NCI-H748 (cell line): ENCODE data around the gene FAM181A.

Source experiments
- DNase-seq: peaks from one replicate; lab custom pipeline; 2025; ENCODE audit not compliant: unreplicated experiment; lab: John Stamatoyannopoulos, UW

The FAM181A gene

DNA sequence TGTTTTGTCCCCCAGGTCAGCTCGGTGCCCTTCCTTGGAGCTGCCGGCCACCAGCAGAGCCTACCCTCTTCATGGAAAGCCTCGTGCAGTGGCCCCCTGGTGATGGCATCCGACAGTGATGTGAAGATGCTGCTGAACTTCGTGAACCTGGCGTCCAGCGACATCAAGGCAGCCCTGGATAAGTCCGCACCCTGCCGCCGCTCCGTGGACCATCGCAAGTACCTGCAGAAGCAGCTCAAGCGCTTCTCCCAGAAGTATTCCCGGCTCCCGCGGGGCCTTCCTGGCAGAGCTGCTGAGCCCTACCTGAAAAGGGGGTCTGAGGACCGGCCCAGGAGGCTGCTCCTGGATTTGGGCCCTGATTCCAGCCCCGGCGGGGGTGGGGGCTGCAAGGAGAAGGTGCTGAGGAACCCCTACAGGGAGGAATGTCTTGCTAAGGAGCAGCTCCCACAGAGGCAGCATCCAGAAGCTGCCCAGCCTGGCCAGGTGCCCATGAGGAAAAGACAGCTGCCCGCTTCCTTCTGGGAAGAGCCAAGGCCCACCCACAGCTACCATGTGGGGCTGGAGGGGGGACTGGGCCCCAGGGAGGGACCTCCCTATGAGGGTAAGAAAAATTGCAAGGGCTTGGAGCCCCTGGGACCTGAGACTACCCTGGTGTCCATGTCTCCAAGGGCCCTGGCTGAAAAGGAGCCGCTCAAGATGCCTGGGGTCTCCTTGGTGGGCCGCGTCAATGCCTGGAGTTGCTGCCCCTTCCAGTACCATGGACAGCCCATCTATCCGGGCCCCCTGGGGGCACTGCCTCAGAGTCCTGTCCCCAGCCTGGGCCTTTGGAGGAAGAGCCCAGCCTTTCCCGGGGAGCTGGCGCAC, 1.3 kb downstream of the FAM181A start:
- DNase-seq: no peak

DNA sequence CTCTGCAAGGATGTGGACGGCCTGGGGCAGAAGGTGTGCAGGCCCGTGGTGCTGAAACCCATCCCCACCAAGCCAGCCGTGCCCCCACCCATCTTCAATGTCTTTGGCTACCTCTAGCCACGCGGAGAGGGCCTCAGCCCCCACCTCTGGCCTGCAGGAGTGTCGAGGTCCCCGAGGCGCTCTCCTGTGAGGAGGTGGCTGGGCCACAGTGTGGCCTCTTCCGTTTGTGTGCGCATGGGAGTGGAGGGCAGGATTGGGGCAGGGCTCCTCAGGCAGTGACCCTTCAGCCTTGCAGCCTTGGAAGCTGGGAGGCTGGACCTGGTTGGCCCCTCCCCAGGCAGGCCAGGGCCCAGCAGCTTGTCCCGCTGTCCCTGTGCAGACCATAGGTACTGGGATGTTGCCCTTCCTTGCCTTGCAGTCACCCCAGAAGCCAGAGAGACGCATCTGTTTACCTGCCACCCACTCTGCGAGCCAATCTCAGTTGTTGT, 1.9 kb downstream of the FAM181A start:
- DNase-seq: no peak

GRCh38 chr14:93929657-93930056, 2.5 kb downstream of the FAM181A start:
- DNase-seq: no peak

DNA sequence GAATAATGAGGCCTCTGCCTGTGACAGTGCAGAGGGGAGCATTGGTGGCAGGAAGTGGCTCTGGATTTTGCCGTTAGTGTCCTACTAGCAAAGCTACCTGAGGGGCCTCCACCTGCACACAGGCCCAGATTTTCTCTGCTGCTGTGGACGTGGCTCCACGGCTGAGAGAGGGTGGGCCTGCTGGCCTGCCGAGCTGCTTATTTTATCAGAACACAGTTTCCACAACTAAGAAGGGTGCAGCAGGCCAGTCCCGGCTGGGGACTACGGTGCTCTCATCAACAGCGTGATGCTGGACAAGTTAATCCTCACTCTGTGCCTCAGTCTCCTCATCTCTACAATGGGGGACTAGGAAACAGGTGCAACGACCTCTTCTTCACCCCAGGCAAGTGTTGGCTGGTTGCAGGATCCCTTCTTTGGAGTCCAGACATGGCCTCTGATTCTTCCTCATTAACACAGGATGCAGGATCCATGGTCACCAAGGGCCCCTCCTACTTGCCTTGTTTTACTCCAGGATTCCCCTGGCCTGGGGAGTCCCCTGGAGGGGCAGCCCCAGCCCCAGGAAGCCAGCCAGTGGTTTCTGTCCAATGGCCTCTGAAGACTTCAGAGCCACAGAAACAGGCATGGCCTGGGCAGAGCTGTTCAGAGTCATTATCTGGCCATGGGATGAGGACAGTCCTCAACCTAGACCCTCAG, 3.3 kb downstream of the FAM181A start:
- no peak for DNase-seq

GRCh38 chr14:93930989-93931307, 3.8 kb downstream of the FAM181A start:
- no peak for DNase-seq

GRCh38 chr14:93932642-93933041, 5.5 kb downstream of the FAM181A start:
- DNase-seq: no peak

DNA sequence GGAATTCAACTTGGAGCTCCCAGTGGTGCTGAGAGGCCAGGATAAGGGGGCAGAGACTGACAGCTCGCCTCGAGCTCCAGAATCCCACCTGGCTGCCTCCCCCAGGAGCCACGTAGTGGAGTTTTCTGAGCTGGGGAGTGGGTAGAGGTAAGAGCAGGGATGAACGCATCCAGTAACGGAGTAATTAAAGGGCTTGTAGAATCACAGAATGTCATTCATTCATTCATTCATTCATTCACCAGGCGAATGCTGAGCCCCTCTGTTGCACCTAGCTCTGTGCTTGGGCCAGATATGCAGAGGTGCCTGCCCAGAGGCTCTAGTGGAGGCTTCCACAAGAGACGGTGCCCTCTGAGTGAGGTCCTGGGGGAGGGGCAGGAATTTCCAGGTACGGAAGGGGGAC, 8.1 kb downstream of the FAM181A start:
- DNase-seq: no peak

DNA sequence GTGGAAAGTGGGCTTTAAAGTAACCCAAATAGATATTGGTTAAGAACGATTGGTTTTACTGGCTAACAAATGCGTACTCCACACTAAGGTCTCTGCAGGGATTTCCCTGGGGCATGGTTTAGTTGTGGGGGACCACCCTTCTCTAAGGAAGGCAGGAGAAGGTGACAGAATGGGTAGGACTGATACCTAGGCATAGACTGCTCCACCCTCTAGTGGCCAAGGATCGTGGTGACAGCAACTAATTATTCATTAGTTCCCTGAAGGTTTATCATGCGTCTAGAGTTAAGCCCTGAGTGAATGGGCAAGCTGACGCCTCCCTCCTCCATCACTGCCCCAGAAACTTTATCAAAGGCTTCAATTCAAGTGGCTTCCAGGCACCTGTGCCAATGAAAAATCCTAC, 9.1 kb downstream of the FAM181A start:
- peak; percentile 73 for DNase-seq

DNA sequence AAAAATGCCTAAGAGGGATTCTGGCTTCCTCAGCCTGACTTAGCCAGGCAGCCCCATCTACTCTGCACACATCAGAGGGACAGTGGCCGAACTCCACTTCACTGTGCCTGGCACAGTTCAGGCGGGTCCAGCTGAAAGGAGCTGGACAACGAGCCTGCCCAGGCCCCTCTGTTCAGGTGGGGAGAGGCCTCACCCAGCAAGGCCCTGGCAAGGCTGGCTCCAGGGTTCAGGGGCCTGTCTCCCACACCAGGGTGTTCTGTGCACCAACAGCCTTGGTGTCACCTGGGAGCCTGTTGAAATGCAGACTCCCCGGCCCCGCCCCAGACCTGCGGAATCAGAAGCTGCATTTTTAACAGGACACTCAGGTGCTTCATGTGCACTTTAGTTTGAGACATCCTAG, 9.8 kb downstream of the FAM181A start:
- DNase-seq: no peak

- peak; percentile 17 for DNase-seq
Observed at GRCh38 chr14:93937519-93937918, 10.4 kb downstream of the FAM181A start.

GRCh38 chr14:93938751-93939303, 11.7 kb downstream of the FAM181A start:
- DNase-seq: peak; percentile 63

DNA sequence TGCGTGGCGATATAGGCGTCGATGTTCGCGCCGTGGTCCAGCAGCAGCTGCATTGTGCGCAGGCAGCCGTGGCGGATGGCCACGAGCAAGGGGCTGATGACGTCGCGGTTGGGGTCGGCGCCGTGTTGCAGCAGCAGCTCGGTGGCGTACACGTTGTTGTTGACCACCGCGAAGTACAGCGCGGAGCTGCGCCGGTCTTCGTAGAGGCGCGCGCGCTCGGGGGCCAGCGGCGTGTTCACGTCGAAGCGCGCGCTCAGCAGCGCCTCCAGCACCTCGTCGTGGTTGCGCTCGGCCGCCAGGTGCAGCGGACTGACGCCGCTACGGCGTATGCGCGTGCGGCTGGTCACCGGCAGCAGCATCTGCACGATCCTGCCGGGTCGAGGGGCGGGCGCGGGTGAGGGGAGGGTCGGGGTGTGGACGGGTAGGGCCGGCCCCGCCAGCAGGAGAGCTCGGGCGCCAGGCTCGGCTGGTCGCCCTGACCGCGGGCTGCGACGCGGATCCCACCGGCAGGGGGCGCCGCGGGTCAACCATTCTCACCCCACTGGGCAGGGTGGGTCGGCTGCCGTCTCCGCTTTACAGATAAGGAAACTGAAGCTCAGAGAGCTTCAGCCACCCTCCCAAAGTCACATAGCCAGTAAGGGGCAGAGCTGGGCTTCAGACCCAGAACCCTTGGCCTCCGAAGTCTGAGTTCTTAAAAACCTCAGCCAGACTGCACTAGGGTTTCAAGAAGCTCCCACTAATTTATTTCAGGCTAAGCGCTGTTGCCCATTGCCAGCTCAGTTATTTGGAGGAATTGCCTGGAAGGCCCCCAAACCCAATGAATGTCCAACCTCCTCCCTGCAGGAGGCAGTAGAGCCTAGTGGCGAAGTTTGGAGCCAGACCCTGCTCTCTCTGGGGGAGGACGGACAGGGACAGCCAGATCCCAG, 12.4 kb downstream of the FAM181A start:
- DNase-seq: peak; percentile 92

- no peak for DNase-seq
Observed at GRCh38 chr14:93940437-93940836, 13.3 kb downstream of the FAM181A start.

- DNase-seq: peak; percentile 99
Observed at GRCh38 chr14:93941293-93941910, 14.3 kb downstream of the FAM181A start.

- no peak for DNase-seq
Observed at GRCh38 chr14:93943052-93943451, 15.9 kb downstream of the FAM181A start.

GRCh38 chr14:93943930-93944329, 16.8 kb downstream of the FAM181A start:
- DNase-seq: no peak

GRCh38 chr14:93944348-93945069, 17.4 kb downstream of the FAM181A start:
- DNase-seq: no peak

GRCh38 chr14:93945070-93945399, 17.9 kb downstream of the FAM181A start:
- no peak for DNase-seq

DNA sequence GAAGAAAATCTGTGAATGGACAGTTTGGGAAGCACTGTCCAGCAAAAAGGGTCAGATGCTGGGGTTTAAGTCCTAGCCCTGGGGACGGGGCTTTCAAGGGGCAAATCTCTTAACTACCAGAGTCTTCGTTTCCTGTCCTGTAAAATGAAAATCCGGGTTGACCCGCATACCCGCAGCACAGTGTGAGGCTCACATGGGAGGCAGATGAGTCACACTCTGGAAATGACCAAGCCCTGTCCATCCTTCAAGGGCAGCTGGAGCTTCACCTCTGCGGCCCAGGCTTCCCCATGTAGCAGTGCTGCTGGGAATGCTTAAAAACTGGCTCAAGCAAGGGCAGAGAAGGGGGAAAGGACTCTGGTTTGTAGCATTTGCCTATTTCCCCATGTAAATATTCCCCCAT, 19.0 kb downstream of the FAM181A start:
- DNase-seq: no peak

DNA sequence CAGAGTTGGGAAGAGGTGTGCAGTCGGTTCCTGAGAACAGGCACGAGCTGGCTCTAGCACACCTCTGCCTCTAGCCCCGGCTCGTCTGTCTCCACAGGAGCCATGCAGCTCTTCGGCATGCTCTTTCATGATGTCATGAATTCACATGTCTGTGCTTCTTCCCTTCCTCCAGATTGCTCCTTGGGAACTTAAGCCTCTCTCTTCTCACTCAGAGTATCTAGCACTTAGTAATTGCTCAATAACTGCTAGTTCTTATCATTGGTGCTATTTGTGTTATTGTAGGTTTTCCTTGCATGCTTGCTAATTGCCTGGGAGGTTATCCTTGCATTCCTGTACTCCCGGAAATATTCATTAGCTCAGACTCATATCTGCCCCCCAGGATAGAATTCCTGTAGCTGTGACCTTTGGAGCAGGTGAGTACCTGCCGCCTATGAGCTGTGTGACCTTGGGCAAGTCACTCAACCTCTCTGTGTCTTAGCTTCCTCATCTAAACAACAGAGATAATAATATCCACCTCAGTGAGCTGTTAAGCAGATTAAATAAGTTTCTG, 19.5 kb downstream of the FAM181A start:
- DNase-seq: no peak
